Skeletal muscle tissue (tissue), 4 donors: Measurements from ENCODE around the gene CPNE5. TPM values are rescaled to one million over a fixed set of nuclear protein-coding genes. Genes with fewer than 3 reads are reported as not detected.

ENCODE experiments used
- H3K27ac ChIP-seq: one replicate; pipeline ENCODE4 v1.7.0; 2013; ENCODE audit warnings: mild to moderate bottlenecking, low read depth, low read length, inconsistent platforms
- H3K27me3 ChIP-seq, 3 donors: one replicate each; pipeline ENCODE4 v1.7.0; 2013; ENCODE audit warnings: low read length in 3 of 3; ENCODE audit not compliant: control insufficient read depth in 3 of 3, insufficient read depth in 3 of 3
- H3K36me3 ChIP-seq, 3 donors: one replicate each; pipeline ENCODE4 v1.7.0; 2013; ENCODE audit warnings: low read length in 3 of 3; ENCODE audit not compliant: control insufficient read depth in 3 of 3, insufficient read depth in 3 of 3
- H3K4me1 ChIP-seq, 3 donors: one replicate each; pipeline ENCODE4 v1.7.0; 2013; ENCODE audit warnings: low read length in 3 of 3, mild to moderate bottlenecking in 3 of 3; ENCODE audit not compliant: control insufficient read depth in 3 of 3, insufficient read depth in 3 of 3
- H3K4me3 ChIP-seq, 3 donors: one replicate each; pipeline ENCODE4 v1.7.0; 2013; ENCODE audit warnings: low read length in 3 of 3
- H3K9ac ChIP-seq, 3 donors: one replicate each; pipeline ENCODE4 v1.7.0; 2013; ENCODE audit warnings: low read length in 3 of 3, mild to moderate bottlenecking in 3 of 3, moderate library complexity in 2 of 3, low read depth in 1 of 3
- H3K9me3 ChIP-seq, 3 donors: one replicate each; pipeline ENCODE4 v1.7.0; 2013; ENCODE audit warnings: low read length in 3 of 3; ENCODE audit not compliant: control insufficient read depth in 3 of 3
- total RNA-seq: library from RNA; depleted of rRNA; stranded (reverse); fragments of >200 nt; gene quantifications from one replicate; pipeline ENCODE4 v1.2.3, GENCODE V29; 2014
- donor health status: Osteomylitis.

Gene CPNE5
- total RNA-seq, 1 donor from 2014 or later = 6.3 TPM

- Histone ChIP-seq H3K27ac (no peak overlapping the region), H3K9ac (no peak overlapping the region), H3K4me3 (no peak overlapping the region), H3K27me3 (peaks cover 0 to 4% (median 3%) of the 10 kb centered on the region in 3 donors), H3K36me3 (no peaks in the 10 kb centered on the region), H3K9me3 (no peaks in the 10 kb centered on the region), H3K4me1 (peaks cover 0 to 3% (median 0%) of the 10 kb centered on the region in 3 donors)
Observed at GRCh38 chr6:36807143-36807542, 32.1 kb downstream of the CPNE5 start.

GRCh38 chr6:36805917-36806316 is 33.3 kb downstream of the CPNE5 start:
- Histone ChIP-seq H3K36me3 (no peaks in the 10 kb centered on the region), H3K27ac (no peak overlapping the region), H3K9ac (no peak overlapping the region), H3K9me3 (no peaks in the 10 kb centered on the region), H3K27me3 (peaks cover 0 to 4% (median 3%) of the 10 kb centered on the region in 3 donors), H3K4me1 (peaks cover 0 to 3% (median 0%) of the 10 kb centered on the region in 3 donors), H3K4me3 (no peak overlapping the region)

GRCh38 chr6:36805096-36805797 is 34.0 kb downstream of the CPNE5 start:
- Histone ChIP-seq H3K27ac (no peak overlapping the region), H3K9ac (no peak overlapping the region), H3K9me3 (no peaks in the 10 kb centered on the region), H3K4me3 (no peak overlapping the region), H3K27me3 (peaks cover 0 to 4% (median 3%) of the 10 kb centered on the region in 3 donors), H3K36me3 (no peaks in the 10 kb centered on the region), H3K4me1 (no peaks in the 10 kb centered on the region)

- Histone ChIP-seq H3K36me3 (no peaks in the 10 kb centered on the region), H3K9me3 (no peaks in the 10 kb centered on the region), H3K27ac (no peak overlapping the region), H3K4me3 (no peak overlapping the region), H3K9ac (no peak overlapping the region), H3K4me1 (no peaks in the 10 kb centered on the region), H3K27me3 (peaks cover 0 to 4% (median 2%) of the 10 kb centered on the region in 3 donors)
Observed at GRCh38 chr6:36804563-36804962, 34.7 kb downstream of the CPNE5 start.

- Histone ChIP-seq H3K27me3 (peaks cover 0 to 4% (median 0%) of the 10 kb centered on the region in 3 donors), H3K4me3 (no peak overlapping the region), H3K4me1 (no peaks in the 10 kb centered on the region), H3K9ac (no peak overlapping the region), H3K36me3 (no peaks in the 10 kb centered on the region), H3K27ac (no peak overlapping the region), H3K9me3 (no peaks in the 10 kb centered on the region)
Observed at GRCh38 chr6:36803908-36804307, 35.3 kb downstream of the CPNE5 start.

GRCh38 chr6:36803482-36803881 is 35.8 kb downstream of the CPNE5 start:
- Histone ChIP-seq H3K9me3 (no peaks in the 10 kb centered on the region), H3K4me1 (no peaks in the 10 kb centered on the region), H3K27ac (no peak overlapping the region), H3K4me3 (no peak overlapping the region), H3K9ac (no peak overlapping the region), H3K36me3 (no peaks in the 10 kb centered on the region), H3K27me3 (peaks cover 0 to 4% (median 0%) of the 10 kb centered on the region in 3 donors)

- Histone ChIP-seq H3K9me3 (no peaks in the 10 kb centered on the region), H3K9ac (no peak overlapping the region), H3K27ac (no peak overlapping the region), H3K36me3 (no peaks in the 10 kb centered on the region), H3K4me3 (no peak overlapping the region), H3K27me3 (peaks cover 0 to 3% (median 0%) of the 10 kb centered on the region in 3 donors), H3K4me1 (no peaks in the 10 kb centered on the region)
Observed at GRCh38 chr6:36800223-36801076, 38.8 kb downstream of the CPNE5 start.

DNA sequence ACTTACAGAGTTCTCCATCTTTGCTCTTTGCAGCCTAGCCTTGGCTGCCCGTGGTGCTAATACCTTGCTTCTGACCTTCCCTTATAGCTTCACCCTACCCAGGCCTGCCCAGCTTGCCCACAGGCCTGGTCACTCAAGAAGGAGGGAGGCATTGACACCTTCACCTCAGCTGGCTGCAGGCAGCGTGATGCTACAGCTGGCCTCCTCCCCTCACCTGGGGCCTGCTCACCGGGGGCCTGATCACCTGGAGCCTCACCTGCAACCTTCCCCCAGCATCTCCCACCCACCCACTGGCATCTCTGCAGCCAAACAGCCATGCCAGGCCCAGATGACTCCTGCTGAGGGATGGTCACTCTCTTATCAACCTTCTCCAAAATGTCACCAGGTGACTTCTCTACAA is 40.4 kb downstream of the CPNE5 start:
- Histone ChIP-seq H3K4me3 (no peak overlapping the region), H3K4me1 (no peaks in the 10 kb centered on the region), H3K9me3 (no peaks in the 10 kb centered on the region), H3K27me3 (no peaks in the 10 kb centered on the region), H3K27ac (no peak overlapping the region), H3K36me3 (no peaks in the 10 kb centered on the region), H3K9ac (no peak overlapping the region)

DNA sequence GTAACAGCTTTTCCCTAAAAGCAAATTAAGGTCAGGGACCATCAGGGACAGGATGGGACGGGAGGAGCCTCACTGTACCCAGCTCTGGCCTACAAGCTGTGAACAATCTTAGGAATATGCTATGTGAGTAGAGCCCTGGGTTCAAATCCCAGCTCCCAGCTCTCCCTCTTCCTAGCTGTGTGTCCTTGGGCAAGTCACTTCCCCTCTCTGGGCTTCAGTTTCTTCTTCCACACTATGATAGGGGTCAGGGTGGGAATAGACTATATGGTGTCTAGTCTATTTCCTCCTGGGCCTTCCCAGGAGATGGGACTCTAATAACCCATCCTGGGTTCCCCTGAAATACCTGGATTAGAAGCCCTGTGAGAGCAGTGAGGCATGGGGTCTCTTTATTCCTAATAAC is 41.6 kb downstream of the CPNE5 start:
- Histone ChIP-seq H3K36me3 (no peaks in the 10 kb centered on the region), H3K4me1 (no peaks in the 10 kb centered on the region), H3K27me3 (peaks cover 0 to 7% (median 0%) of the 10 kb centered on the region in 3 donors), H3K4me3 (no peak overlapping the region), H3K9me3 (no peaks in the 10 kb centered on the region), H3K9ac (no peak overlapping the region), H3K27ac (no peak overlapping the region)

DNA sequence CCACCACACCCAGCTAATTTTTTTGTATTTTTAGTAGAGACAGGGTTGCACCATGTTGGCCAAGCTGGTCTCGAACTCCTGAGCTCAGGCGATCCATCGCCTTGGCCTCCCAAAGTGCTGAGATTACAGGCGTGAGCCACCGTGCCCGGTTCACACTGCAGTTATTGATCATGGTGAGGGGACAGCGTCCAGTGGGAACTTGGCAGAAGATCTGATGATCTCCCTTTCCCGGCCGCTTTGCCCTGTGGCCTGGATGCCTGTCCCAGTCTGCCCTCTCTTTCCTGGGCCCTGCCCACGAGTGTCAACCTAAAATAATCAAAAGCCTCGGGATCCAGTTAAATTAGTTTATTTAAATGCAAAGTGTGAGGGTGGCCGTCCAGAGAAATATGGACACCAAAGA is 42.2 kb downstream of the CPNE5 start:
- Histone ChIP-seq H3K27ac (no peak overlapping the region), H3K4me3 (no peak overlapping the region), H3K4me1 (no peaks in the 10 kb centered on the region), H3K9me3 (no peaks in the 10 kb centered on the region), H3K27me3 (peaks cover 0 to 7% (median 0%) of the 10 kb centered on the region in 3 donors), H3K9ac (no peak overlapping the region), H3K36me3 (no peaks in the 10 kb centered on the region)
